ENCODE data around the gene CCDC92. TPM values are rescaled to one million over a fixed set of nuclear protein-coding genes. Genes with fewer than 3 reads are reported as not detected.

The CCDC92 gene
- polyA plus RNA-seq, 1 donor from 2014 or later, result 11.3 TPM

DNA sequence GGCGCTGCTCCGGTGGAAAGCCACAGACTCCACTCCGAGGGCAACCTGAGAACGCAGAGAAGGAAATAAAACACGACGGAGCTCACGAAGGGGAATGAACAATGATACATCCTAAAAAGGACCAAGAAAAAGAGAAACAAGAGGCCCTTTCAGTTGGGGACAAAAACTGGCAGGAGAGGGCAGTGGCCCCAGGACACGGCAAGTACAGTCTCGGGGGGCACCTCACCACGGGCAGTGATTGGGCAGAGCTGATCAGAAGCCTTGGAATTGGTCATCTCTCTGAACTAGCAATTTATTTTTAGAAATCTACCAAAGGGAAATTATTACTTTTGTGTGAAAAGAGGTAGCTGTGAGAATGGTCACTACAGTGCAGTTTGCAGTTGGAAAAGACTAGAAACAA is 27.9 kb downstream of the CCDC92 start:
- H3K4me3 ChIP-seq (ENCODE audit: low read length), result no peak overlapping the region
- no peaks in the 10 kb centered on the region for H3K27me3 ChIP-seq (ENCODE audit: insufficient read depth, low read depth, low read length)
- H3K9me2 ChIP-seq (ENCODE audit: insufficient read depth, low read length), result no peaks in the 10 kb centered on the region
- H3K9ac ChIP-seq (ENCODE audit: low read length), result no peak overlapping the region
- no peak overlapping the region for H2AFZ ChIP-seq (ENCODE audit: low read depth, low read length)
- no peaks in the 10 kb centered on the region for H3K79me2 ChIP-seq (replicated peaks; ENCODE audit: insufficient read depth, low read length)
- no peaks in the 10 kb centered on the region for H3F3A ChIP-seq (ENCODE audit: insufficient read depth, low read length, poor library complexity, severe bottlenecking)
- H3K4me2 ChIP-seq (ENCODE audit: low read length), result no peak overlapping the region
- no peaks in the 10 kb centered on the region for H3K36me3 ChIP-seq (ENCODE audit: insufficient read depth, low read length)
- no peak overlapping the region for H3K27ac ChIP-seq (ENCODE audit: low read length)
- TF ChIP-seq EP300 (conservative IDR thresholded peaks at IDR 0.05; ENCODE audit: poor library complexity, severe bottlenecking) (no peak), MXI1 (conservative IDR thresholded peaks at IDR 0.05; ENCODE audit: poor library complexity, severe bottlenecking) (no peak), POLR2AphosphoS5 (IDR thresholded peaks at IDR 0.05) (no peak), EZH2 (IDR thresholded peaks at IDR 0.05; ENCODE audit: borderline replicate concordance, insufficient read depth, low read length, poor library complexity, severe bottlenecking) (no peak), RAD21 (conservative IDR thresholded peaks at IDR 0.05) (no peak), TAF1 (IDR thresholded peaks at IDR 0.05; ENCODE audit: low read depth) (no peak), SMC3 (conservative IDR thresholded peaks at IDR 0.05; ENCODE audit: poor library complexity) (no peak)
- TF ChIP-seq, protein P1, sequence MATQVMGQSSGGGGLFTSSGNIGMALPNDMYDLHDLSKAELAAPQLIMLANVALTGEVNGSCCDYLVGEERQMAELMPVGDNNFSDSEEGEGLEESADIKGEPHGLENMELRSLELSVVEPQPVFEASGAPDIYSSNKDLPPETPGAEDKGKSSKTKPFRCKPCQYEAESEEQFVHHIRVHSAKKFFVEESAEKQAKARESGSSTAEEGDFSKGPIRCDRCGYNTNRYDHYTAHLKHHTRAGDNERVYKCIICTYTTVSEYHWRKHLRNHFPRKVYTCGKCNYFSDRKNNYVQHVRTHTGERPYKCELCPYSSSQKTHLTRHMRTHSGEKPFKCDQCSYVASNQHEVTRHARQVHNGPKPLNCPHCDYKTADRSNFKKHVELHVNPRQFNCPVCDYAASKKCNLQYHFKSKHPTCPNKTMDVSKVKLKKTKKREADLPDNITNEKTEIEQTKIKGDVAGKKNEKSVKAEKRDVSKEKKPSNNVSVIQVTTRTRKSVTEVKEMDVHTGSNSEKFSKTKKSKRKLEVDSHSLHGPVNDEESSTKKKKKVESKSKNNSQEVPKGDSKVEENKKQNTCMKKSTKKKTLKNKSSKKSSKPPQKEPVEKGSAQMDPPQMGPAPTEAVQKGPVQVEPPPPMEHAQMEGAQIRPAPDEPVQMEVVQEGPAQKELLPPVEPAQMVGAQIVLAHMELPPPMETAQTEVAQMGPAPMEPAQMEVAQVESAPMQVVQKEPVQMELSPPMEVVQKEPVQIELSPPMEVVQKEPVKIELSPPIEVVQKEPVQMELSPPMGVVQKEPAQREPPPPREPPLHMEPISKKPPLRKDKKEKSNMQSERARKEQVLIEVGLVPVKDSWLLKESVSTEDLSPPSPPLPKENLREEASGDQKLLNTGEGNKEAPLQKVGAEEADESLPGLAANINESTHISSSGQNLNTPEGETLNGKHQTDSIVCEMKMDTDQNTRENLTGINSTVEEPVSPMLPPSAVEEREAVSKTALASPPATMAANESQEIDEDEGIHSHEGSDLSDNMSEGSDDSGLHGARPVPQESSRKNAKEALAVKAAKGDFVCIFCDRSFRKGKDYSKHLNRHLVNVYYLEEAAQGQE (IDR thresholded peaks at IDR 0.05; ENCODE audit: borderline replicate concordance), result no peak
- TF ChIP-seq, protein P2, sequence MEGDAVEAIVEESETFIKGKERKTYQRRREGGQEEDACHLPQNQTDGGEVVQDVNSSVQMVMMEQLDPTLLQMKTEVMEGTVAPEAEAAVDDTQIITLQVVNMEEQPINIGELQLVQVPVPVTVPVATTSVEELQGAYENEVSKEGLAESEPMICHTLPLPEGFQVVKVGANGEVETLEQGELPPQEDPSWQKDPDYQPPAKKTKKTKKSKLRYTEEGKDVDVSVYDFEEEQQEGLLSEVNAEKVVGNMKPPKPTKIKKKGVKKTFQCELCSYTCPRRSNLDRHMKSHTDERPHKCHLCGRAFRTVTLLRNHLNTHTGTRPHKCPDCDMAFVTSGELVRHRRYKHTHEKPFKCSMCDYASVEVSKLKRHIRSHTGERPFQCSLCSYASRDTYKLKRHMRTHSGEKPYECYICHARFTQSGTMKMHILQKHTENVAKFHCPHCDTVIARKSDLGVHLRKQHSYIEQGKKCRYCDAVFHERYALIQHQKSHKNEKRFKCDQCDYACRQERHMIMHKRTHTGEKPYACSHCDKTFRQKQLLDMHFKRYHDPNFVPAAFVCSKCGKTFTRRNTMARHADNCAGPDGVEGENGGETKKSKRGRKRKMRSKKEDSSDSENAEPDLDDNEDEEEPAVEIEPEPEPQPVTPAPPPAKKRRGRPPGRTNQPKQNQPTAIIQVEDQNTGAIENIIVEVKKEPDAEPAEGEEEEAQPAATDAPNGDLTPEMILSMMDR (IDR thresholded peaks at IDR 0.05; ENCODE audit: poor library complexity, severe bottlenecking), result no peak
- no peaks in the 10 kb centered on the region for H4K20me1 ChIP-seq (ENCODE audit: insufficient read depth)
- no peaks in the 10 kb centered on the region for H3K9me3 ChIP-seq (ENCODE audit: low read length)

GRCh38 chr12:123943816-123944215 is 28.8 kb downstream of the CCDC92 start:
- Histone ChIP-seq H3K9ac (ENCODE audit: low read length) (no peak overlapping the region), H3K27ac (ENCODE audit: low read length) (no peak overlapping the region), H3K79me2 (replicated peaks; ENCODE audit: insufficient read depth, low read length) (no peaks in the 10 kb centered on the region), H3K36me3 (ENCODE audit: insufficient read depth, low read length) (no peaks in the 10 kb centered on the region), H3F3A (ENCODE audit: insufficient read depth, low read length, poor library complexity, severe bottlenecking) (no peaks in the 10 kb centered on the region), H3K9me3 (ENCODE audit: low read length) (no peaks in the 10 kb centered on the region), H3K27me3 (ENCODE audit: insufficient read depth, low read depth, low read length) (no peaks in the 10 kb centered on the region), H4K20me1 (ENCODE audit: insufficient read depth) (no peaks in the 10 kb centered on the region), H3K4me2 (ENCODE audit: low read length) (no peak overlapping the region), H2AFZ (ENCODE audit: low read depth, low read length) (no peak overlapping the region), H3K9me2 (ENCODE audit: insufficient read depth, low read length) (no peaks in the 10 kb centered on the region), H3K4me3 (ENCODE audit: low read length) (no peak overlapping the region)
- TF ChIP-seq EZH2 (IDR thresholded peaks at IDR 0.05; ENCODE audit: borderline replicate concordance, insufficient read depth, low read length, poor library complexity, severe bottlenecking) (no peak), POLR2AphosphoS5 (IDR thresholded peaks at IDR 0.05) (no peak), EP300 (conservative IDR thresholded peaks at IDR 0.05; ENCODE audit: poor library complexity, severe bottlenecking) (no peak), RAD21 (conservative IDR thresholded peaks at IDR 0.05) (no peak), SMC3 (conservative IDR thresholded peaks at IDR 0.05; ENCODE audit: poor library complexity) (no peak)
- TF ChIP-seq, protein P1 (IDR thresholded peaks at IDR 0.05; ENCODE audit: borderline replicate concordance), result no peak
